AG04449 (cell line): ENCODE results near the gene DIAPH3.

Experiments
- CTCF ChIA-PET: fragments of 350-600 bp; formaldehyde crosslinking; extraction: SDS; loops from one replicate; lab custom pipeline; 2021; ENCODE audit warnings: antibody characterized with exemption; lab: Yijun Ruan, JAX
- POLR2A ChIA-PET: fragments of 400-600, 350-600 bp; formaldehyde crosslinking; extraction: SDS; loops from one replicate; lab custom pipeline; 2020; ENCODE audit warnings: antibody characterized with exemption, inconsistent platforms; lab: Yijun Ruan, JAX
- DNase-seq: peaks from one replicate; pipeline ENCODE4 v3.0.0-alpha.2; 2010; ENCODE audit warnings: low read depth, low spot score
- H3K4me3 ChIP-seq: 2 replicates; pipeline ENCODE4 v1.5.1; 2011; ENCODE audit warnings: low read depth, mild to moderate bottlenecking, control low read depth, low read length
- CTCF ChIP-seq: IDR thresholded peaks from one replicate; pipeline ENCODE4 v1.5.1; 2011; ENCODE audit warnings: mild to moderate bottlenecking, moderate library complexity, low read length, control low read depth, inconsistent platforms; ENCODE audit not compliant: insufficient read depth; ENCODE audit errors: missing control alignments

DIAPH3 gene

GRCh38 chr13:60162096-60162495 lies 1.6 kb downstream of the DIAPH3 start:
- no peak for TF ChIP-seq CTCF
- peak overlapping the region; percentile 92 for H3K4me3 ChIP-seq
- CTCF ChIA-PET: no interaction called here
- POLR2A ChIA-PET: no interaction called here
- no peak for DNase-seq

- DNase-seq: no peak
- CTCF ChIA-PET: interaction anchor here (0.7 to 1.4 kb wide), 2 partner anchors 8 to 12 kb away, joined by 3 to 4 read pairs; no protein-coding TSS in a partner anchor
- TF ChIP-seq CTCF: no peak
- H3K4me3 ChIP-seq: no peak overlapping the region
- POLR2A ChIA-PET: no interaction called here
These were observed 5.4 kb downstream of the DIAPH3 start for GRCh38 chr13:60158321-60158801.

GRCh38 chr13:60155978-60156377 lies 7.8 kb downstream of the DIAPH3 start:
- ChIA-PET POLR2A (no interaction called here), CTCF (interaction anchor here (1.0 to 1.2 kb wide), 2 partner anchors 43 to 249 kb away, joined by 3 to 4 read pairs; no protein-coding TSS in a partner anchor)
- DNase-seq: no peak

GRCh38 chr13:60152904-60153303 lies 10.8 kb downstream of the DIAPH3 start:
- ChIA-PET POLR2A (no interaction called here), CTCF (interaction anchor here (0.7 to 1.2 kb wide), 2 partner anchors 8 to 97 kb away, joined by 3 read pairs; no protein-coding TSS in a partner anchor)
- no peak for DNase-seq
- TF ChIP-seq CTCF: no peak
- H3K4me3 ChIP-seq: no peak overlapping the region

More at GRCh38 chr13:60155978-60156377, 7.8 kb downstream of the DIAPH3 start:
- no peak overlapping the region for H3K4me3 ChIP-seq
- TF ChIP-seq CTCF: no peak

- TF ChIP-seq CTCF: no peak
- CTCF ChIA-PET: interaction anchor here (0.7 to 1.2 kb wide), 2 partner anchors 9 to 96 kb away, joined by 3 read pairs; no protein-coding TSS in a partner anchor
- DNase-seq: no peak
- no peak overlapping the region for H3K4me3 ChIP-seq
- POLR2A ChIA-PET: no interaction called here
These were observed 11.6 kb downstream of the DIAPH3 start for GRCh38 chr13:60152114-60152513.

- CTCF ChIA-PET: interaction anchor here (1.3 kb wide), 1 partner anchor 8 kb away, joined by 3 read pairs; no protein-coding TSS in a partner anchor
These were observed 13.2 kb downstream of the DIAPH3 start for GRCh38 chr13:60150538-60150937.

More at GRCh38 chr13:60150538-60150937, 13.2 kb downstream of the DIAPH3 start:
- POLR2A ChIA-PET: no interaction called here
- no peak for TF ChIP-seq CTCF
- no peak for DNase-seq
- no peak overlapping the region for H3K4me3 ChIP-seq
